ENCODE measurements around the gene ZSCAN31.

DNA sequence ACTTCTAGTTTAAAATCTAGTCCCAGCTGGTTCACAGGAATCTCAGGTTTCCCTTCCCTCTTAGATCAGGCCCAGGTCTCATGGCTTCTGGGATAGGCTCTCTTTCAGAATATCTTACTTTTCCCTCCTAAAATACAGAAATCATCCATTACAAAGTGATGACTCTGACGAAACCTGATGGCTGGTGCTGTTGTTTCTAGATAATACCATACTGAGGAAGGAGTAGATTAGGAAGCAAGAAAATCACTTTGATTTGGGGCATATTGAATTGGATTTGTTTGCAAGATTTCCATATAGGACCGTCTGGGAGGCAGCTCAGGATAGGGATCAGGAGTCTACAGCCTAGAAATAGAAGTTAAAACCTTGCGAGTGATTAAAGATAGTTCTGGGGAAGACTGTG, 17.4 kb upstream of the ZSCAN31 start:
- no peak for TF ChIP-seq POLR2A (IDR thresholded peaks at IDR 0.05; ENCODE audit: low read length)
- no peak for TF ChIP-seq GATA1 (IDR thresholded peaks at IDR 0.05; ENCODE audit: low read depth, low read length)
